B cell (primary cell): ENCODE results near the gene SMIM22.

Source experiments
- CTCF ChIP-seq: fragments of 200-600 bp; IDR thresholded peaks from one replicate; pipeline ENCODE4 v1.8.0; 2022; ENCODE audit warnings: antibody characterized with exemption, mild to moderate bottlenecking
- EZH2 ChIP-seq: IDR thresholded peaks from 2 replicates; pipeline ENCODE4 v1.6.1; 2012; ENCODE audit warnings: borderline replicate concordance, low read depth, mild to moderate bottlenecking, moderate library complexity, low read length; ENCODE audit not compliant: insufficient read depth, poor library complexity, severe bottlenecking

- TF ChIP-seq EZH2 = no peak
- no peak for TF ChIP-seq CTCF
These were observed 44.3 kb upstream of the SMIM22 start for GRCh38 chr16:4750896-4751295.
